HG03060 (cell line): ENCODE measurements around the gene CLEC18B.
"Not testable (repeated sequence)": the region's sequence is repeated elsewhere in the genome, so short reads cannot be mapped to it uniquely, and the experiment has no call there.

ENCODE experiments used
- ATAC-seq: cut with Tn5 transposase; IDR thresholded peaks from one replicate; pipeline ENCODE4 v1.9.1; 2021; ENCODE audit warnings: low read depth, moderate number of reproducible peaks; ENCODE audit not compliant: unreplicated experiment

The CLEC18B gene

DNA sequence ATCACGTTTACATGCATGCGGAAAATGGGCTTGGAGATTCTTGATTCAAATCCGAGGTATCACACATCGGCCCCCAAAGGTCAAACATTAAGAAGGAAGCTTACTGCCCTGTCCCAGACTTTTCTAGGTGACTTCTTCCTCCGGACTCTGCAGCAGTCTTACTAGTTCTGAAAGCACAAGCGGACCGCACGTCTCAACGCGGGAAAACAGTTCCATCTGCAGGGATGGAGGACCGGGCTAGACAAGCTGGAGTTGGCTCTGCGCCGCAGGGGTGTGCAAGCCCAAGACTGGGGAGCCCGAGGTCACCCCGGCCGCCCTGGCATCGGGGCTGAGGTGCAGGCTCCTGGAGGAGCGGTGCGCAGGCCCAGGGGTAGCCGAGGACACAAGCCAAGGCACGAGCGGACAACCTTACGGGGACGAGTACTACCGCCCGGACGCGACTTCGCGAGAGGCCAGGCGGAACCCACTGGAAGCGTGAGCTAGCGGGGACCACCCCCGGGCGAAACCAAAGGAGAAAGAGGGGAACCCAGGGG is 53.7 kb downstream of the CLEC18B start:
- peak; percentile 32 for ATAC-seq

DNA sequence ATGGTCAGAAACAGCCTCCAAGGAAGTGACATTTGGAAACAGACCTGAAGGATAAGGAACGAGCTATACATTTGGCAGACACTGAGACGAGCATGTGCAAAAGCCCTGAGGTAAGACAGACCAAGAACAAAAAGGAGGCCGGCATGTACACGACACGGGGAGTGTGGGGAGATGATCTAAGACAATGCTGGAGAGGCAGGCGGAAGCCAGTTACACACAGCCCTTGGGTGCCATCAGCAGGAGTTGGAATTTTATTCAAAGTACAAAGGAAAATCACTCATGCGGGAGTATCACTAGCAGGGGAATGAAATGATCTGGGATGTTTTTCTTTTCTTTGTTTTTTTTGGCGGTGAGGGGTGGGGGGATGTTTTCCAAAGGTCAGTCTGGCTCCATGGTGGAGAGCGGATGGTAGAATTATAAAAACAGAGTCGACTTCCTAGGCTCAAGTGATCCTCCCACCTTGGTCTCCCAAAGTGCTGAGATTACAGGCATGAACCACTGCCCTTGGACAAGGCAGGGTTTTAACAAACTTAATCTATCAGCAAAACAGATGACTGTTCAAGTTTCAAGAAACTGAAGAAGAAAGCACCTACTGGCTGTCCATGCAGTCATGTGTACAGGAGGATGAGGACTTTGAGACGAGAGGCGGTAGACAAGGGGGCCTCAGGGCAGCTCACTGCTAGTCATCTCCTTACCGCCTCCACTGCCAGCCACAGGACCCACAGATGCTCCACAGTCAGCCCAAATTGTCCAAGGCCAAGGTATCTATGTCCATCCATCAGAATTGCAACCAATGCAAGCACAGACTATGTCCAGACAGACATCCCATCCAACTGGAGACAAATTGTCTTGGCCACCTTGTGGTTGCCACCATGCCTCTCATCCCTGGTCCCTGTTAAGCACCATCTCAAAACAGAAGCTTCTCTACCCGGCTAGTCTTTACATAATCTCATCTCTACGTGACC is 59.4 kb downstream of the CLEC18B start:
- ATAC-seq, result not testable (repeated sequence)
